Endothelial cell of umbilical vein (primary cell): Measurements from ENCODE around the gene IGSF11. TPM values are rescaled to one million over a fixed set of nuclear protein-coding genes. Genes with fewer than 3 reads are reported as not detected.

Source experiments
- BruUV-seq: library from RNA; stranded (reverse); fragments of 400-500 nt; replicated peaks from 2 replicates; lab custom pipeline; 2021; lab: Mats Ljungman, UMichigan
- CTCF ChIA-PET: fragments of 300-600, 350-600 bp; sonication (Branson Sonifier 250); formaldehyde crosslinking; loops from one replicate; lab custom pipeline; 2021; ENCODE audit warnings: antibody characterized with exemption, inconsistent platforms; lab: Charles Lee
- POLR2A ChIA-PET: fragments of 300-600, 350-600 bp; sonication (Branson Sonifier 250); formaldehyde crosslinking; loops from one replicate; lab custom pipeline; 2021; ENCODE audit warnings: antibody characterized with exemption, inconsistent platforms; lab: Charles Lee
- DNase-seq: peaks from one replicate; pipeline ENCODE4 v3.0.0-alpha.2; 2011; ENCODE audit warnings: low read depth, low spot score
- FAIRE-seq: peaks from 2 replicates; lab custom pipeline; 2011; peaks lifted over from hg19 to GRCh38; lab: Jason Lieb, UNC
- H2AFZ ChIP-seq: 2 replicates; pipeline ENCODE4 v1.6.0; 2012; ENCODE audit warnings: low read depth, low read length, control low read depth, inconsistent platforms
- H3K27ac ChIP-seq: 2 replicates; pipeline ENCODE4 v1.5.1; 2011; ENCODE audit warnings: low read depth, mild to moderate bottlenecking, control low read depth, low read length, moderate library complexity; ENCODE audit not compliant: insufficient read depth
- H3K27me3 ChIP-seq, 2 experiments: 2 replicates each; pipeline versions ENCODE4 v1.6.0 to v1.6.1; 2011; ENCODE audit warnings: low read length in 2 of 2, mixed read lengths in 1 of 2; ENCODE audit not compliant: control insufficient read depth in 2 of 2, insufficient read depth in 2 of 2
- H3K36me3 ChIP-seq, 2 experiments: 2 replicates in 1 of 2; 3 replicates in 1 of 2; pipeline ENCODE4 v1.5.1; 2011; ENCODE audit warnings: low read length in 2 of 2, mild to moderate bottlenecking in 1 of 2, moderate library complexity in 1 of 2; ENCODE audit not compliant: control insufficient read depth in 2 of 2, insufficient read depth in 2 of 2; ENCODE audit errors: extremely low read depth in 1 of 2
- H3K4me1 ChIP-seq: 3 replicates; pipeline ENCODE4 v1.5.1; 2011; ENCODE audit warnings: mild to moderate bottlenecking, low read length; ENCODE audit not compliant: control insufficient read depth, insufficient read depth; ENCODE audit errors: extremely low read depth
- H3K4me2 ChIP-seq: 2 replicates; pipeline ENCODE4 v1.6.1; 2011; ENCODE audit warnings: low read length, control low read depth, mixed read lengths; ENCODE audit not compliant: insufficient read depth
- H3K4me3 ChIP-seq, 3 experiments: fragments of 200-600 bp in 1 of 3; sonication (generic), shearing (Covaris generic) in 1 of 3; replicated peaks in 1 of 3; 2 replicates each; pipeline ENCODE4 v1.5.1; 2011 to 2016; ENCODE audit warnings: control low read depth in 3 of 3, low read length in 3 of 3, mild to moderate bottlenecking in 2 of 3, inconsistent platforms in 1 of 3, low read depth in 1 of 3, moderate library complexity in 1 of 3; ENCODE audit not compliant: insufficient read depth in 1 of 3
- H3K79me2 ChIP-seq: 2 replicates; pipeline ENCODE4 v1.6.0; 2012; ENCODE audit warnings: low read length, inconsistent platforms; ENCODE audit not compliant: control insufficient read depth, insufficient read depth
- H3K9ac ChIP-seq: replicated peaks from 2 replicates; pipeline ENCODE3; 2011; ENCODE audit warnings: low read length, control low read depth; ENCODE audit not compliant: insufficient read depth; ENCODE audit errors: extremely low read depth
- H3K9me1 ChIP-seq: replicated peaks from 3 replicates; pipeline ENCODE4 v1.6.0; 2011; ENCODE audit warnings: mild to moderate bottlenecking, low read length; ENCODE audit not compliant: control insufficient read depth, insufficient read depth; ENCODE audit errors: extremely low read depth
- H3K9me3 ChIP-seq: replicated peaks from 2 replicates; pipeline ENCODE4 v1.5.1; 2012; ENCODE audit warnings: low read length, inconsistent platforms; ENCODE audit not compliant: control insufficient read depth, insufficient read depth
- H4K20me1 ChIP-seq: replicated peaks from 2 replicates; pipeline ENCODE3; 2011; ENCODE audit warnings: mild to moderate bottlenecking, low read length; ENCODE audit not compliant: control insufficient read depth, insufficient read depth; ENCODE audit errors: extremely low read depth
- EZH2 ChIP-seq: IDR thresholded peaks from 2 replicates; pipeline ENCODE4 v1.6.1; 2012; ENCODE audit warnings: borderline replicate concordance, low read depth, mild to moderate bottlenecking, moderate library complexity, low read length, inconsistent platforms; ENCODE audit not compliant: severe bottlenecking
- FOS ChIP-seq: IDR thresholded peaks from 2 replicates; pipeline ENCODE4 v1.6.1; 2011; ENCODE audit warnings: mild to moderate bottlenecking, low read length, moderate library complexity, borderline replicate concordance; ENCODE audit not compliant: insufficient read depth
- GATA2 ChIP-seq: IDR thresholded peaks from 2 replicates; pipeline ENCODE4 v1.7.0; 2011; ENCODE audit warnings: low read depth, mild to moderate bottlenecking, moderate library complexity, mixed read lengths, low read length; ENCODE audit not compliant: insufficient read length, insufficient read depth
- JUN ChIP-seq: IDR thresholded peaks from 2 replicates; pipeline ENCODE4 v1.6.1; 2011; ENCODE audit warnings: borderline replicate concordance, low read depth; ENCODE audit not compliant: insufficient read length, insufficient read depth
- MYC ChIP-seq: IDR thresholded peaks from one replicate; pipeline ENCODE4 v1.6.1; 2011; ENCODE audit warnings: mild to moderate bottlenecking, low read depth, low read length
- POLR2A ChIP-seq: IDR thresholded peaks from 2 replicates; pipeline ENCODE4 v1.6.1; 2012; ENCODE audit warnings: low read depth, mild to moderate bottlenecking, control low read depth, low read length
- POLR2AphosphoS5 ChIP-seq: IDR thresholded peaks from 2 replicates; pipeline ENCODE4 v1.6.1; 2012; ENCODE audit warnings: low read depth, mild to moderate bottlenecking, control low read depth, low read length, moderate library complexity; ENCODE audit not compliant: insufficient read depth
- dilution Hi-C: fragments of 300-500 bp; cut with MboI; formaldehyde crosslinking; loops from one replicate; pipeline ENCODE4 v1.15.0; 2019; ENCODE audit warnings: low sequenced_read_pairs; ENCODE audit not compliant: extremely low pct_ligation_motif_present
- intact Hi-C: fragments of 100-400 bp; cut with micrococcal nuclease; formaldehyde crosslinking; loops from one replicate; pipeline ENCODE4 v1.10.0; 2022
- polyA plus RNA-seq, 4 experiments: library from polyadenylated mRNA; depleted of rRNA in 3 of 4; stranded (reverse) in 3 of 4; unstranded in 1 of 4; fragments of >200 nt; gene quantifications; 2 replicates each; pipeline versions ENCODE4 v1.2.1 to v1.2.3, GENCODE V29; 2011 to 2012; ENCODE audit warnings: missing spikeins in 1 of 4
- total RNA-seq: library from RNA; stranded (reverse); gene quantifications from 2 replicates; pipeline ENCODE4 v1.2.3, GENCODE V29; 2021
- TF ChIP-seq, protein P1 (sequence below): IDR thresholded peaks from 2 replicates; pipeline ENCODE4 v1.6.1; 2011; ENCODE audit not compliant: insufficient read depth, insufficient read length
- TF ChIP-seq, protein P2 (sequence below), 2 donors: IDR thresholded peaks; 1 replicate in 1 of 2; 2 replicates in 1 of 2; pipeline ENCODE4 v1.5.1; 2011; ENCODE audit warnings: low read length in 2 of 2, mild to moderate bottlenecking in 2 of 2, moderate library complexity in 2 of 2, control low read depth in 1 of 2, inconsistent platforms in 1 of 2, low read depth in 1 of 2; ENCODE audit not compliant: insufficient read depth in 1 of 2; ENCODE audit errors: extremely low read depth in 1 of 2

The IGSF11 gene
- total and polyA plus RNA-seq, 2 donors (not counting 3 experiments of a cell fraction or from before 2014, with no cell fraction given) = not detected

DNA sequence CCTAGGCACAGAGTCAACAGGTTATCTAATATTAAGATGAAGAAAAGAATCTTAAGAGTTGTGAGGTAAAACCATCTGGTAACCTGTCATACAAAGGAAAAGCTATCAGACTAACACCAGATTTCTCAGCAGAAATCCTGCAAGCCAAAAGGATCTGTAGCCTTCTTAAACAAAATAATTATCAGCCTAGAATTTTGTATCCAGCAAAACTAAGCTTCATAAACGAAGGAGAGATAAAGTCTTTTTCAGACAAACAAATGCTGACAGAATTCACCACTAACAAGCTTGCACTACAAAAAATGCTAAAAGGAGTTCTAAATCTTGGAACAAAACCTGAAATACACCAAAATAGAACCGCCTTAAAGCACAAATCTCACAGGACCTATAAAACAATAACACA, 9.9 kb upstream of the IGSF11 start:
- Histone ChIP-seq H3K4me3 (no peak overlapping the region), H3K79me2 (no peaks in the 10 kb centered on the region), H3K27me3 (no peaks in the 10 kb centered on the region), H4K20me1 (no peaks in the 10 kb centered on the region), H2AFZ (no peak overlapping the region), H3K27ac (no peak overlapping the region), H3K9me3 (no peaks in the 10 kb centered on the region), H3K4me1 (no peaks in the 10 kb centered on the region), H3K4me2 (no peak overlapping the region), H3K36me3 (no peaks in the 10 kb centered on the region), H3K9ac (no peak overlapping the region), H3K9me1 (no peaks in the 10 kb centered on the region)
- DNase-seq (no peak), FAIRE-seq (no peak)
- TF ChIP-seq MYC (no peak), POLR2AphosphoS5 (no peak), JUN (no peak), POLR2A (no peak), EZH2 (no peak), GATA2 (no peak), FOS (no peak)
- TF ChIP-seq, protein P1, sequence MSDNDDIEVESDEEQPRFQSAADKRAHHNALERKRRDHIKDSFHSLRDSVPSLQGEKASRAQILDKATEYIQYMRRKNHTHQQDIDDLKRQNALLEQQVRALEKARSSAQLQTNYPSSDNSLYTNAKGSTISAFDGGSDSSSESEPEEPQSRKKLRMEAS = no peak
- TF ChIP-seq, protein P2, sequence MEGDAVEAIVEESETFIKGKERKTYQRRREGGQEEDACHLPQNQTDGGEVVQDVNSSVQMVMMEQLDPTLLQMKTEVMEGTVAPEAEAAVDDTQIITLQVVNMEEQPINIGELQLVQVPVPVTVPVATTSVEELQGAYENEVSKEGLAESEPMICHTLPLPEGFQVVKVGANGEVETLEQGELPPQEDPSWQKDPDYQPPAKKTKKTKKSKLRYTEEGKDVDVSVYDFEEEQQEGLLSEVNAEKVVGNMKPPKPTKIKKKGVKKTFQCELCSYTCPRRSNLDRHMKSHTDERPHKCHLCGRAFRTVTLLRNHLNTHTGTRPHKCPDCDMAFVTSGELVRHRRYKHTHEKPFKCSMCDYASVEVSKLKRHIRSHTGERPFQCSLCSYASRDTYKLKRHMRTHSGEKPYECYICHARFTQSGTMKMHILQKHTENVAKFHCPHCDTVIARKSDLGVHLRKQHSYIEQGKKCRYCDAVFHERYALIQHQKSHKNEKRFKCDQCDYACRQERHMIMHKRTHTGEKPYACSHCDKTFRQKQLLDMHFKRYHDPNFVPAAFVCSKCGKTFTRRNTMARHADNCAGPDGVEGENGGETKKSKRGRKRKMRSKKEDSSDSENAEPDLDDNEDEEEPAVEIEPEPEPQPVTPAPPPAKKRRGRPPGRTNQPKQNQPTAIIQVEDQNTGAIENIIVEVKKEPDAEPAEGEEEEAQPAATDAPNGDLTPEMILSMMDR (IDR thresholded peaks at IDR 0.05; ENCODE audit: extremely low read depth in 1 of 2, insufficient read depth in 1 of 2, low read depth in 1 of 2, low read length in 2 of 2) = no peak
- dilution Hi-C loops (no loop called here), intact Hi-C loops (no loop called here)
- POLR2A ChIA-PET = no interaction called here
- no TSS peak for BruUV-seq
- CTCF ChIA-PET = interaction anchor here (0.7 to 3.5 kb wide), 2 partner anchors 10 to 161 kb away, joined by 3 to 11 read pairs; partner anchors contain the start of gene IGSF11
